ENCODE data around the gene C1R. TPM values are rescaled to one million over a fixed set of nuclear protein-coding genes. Genes with fewer than 3 reads are reported as not detected.

The C1R gene
- total RNA-seq, 4 donors from 2014 or later = 47.5 to 97.8 (median 74.9) TPM

DNA sequence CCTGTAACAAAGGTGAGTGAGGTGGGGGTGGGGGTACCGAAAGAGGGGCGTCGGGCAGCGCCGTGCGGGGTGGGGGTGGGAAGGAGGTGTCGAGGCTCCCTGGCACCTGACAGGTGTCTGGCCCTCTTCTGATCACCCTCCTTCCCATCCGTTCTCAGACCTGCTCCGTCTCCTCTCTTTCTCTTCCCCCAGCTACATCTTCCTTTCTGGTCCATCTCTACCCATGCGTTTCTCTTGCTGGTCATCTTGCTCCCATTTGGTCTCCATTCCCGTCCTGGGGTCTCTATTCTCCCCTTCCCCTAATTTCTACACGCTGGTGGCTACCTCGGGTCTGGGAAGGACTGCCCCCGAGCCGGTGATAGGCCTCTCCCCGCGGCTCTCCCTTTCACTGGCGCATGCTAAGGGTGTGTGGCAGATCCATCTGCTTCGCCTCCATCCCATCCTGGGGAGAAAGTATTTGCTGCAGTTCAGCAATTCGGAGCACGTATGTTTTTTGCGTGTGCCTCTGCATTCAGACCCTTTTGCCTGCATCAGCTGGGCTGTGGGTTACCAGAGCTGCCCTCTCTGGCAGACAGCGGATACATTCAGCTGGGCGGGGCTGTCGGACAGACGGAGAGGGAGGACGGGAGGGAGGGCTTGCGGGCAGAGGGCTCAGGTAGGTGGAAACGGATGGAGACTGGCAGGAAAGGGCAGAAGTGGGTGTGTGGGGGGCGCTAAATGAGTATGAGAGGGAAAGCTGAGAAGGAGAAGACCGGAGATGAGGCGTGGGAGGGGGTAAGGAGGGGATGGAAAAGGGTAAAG is 38.7 kb upstream of the C1R start:
- H3K27ac ChIP-seq = peak overlapping the region in 3 of 4 donors; percentile 55 to 65 (median 61)
- intact Hi-C loops (cut with DNase I; ENCODE audit: low total_unique reads) = no loop called here
- H3K36me3 ChIP-seq = no peaks in the 10 kb centered on the region
- in situ Hi-C loops (cut with MboI; ENCODE audit: low sequenced_read_pairs in 4 of 4) = no loop called here
- H3K4me1 ChIP-seq = peaks cover 17 to 18% of the 10 kb centered on the region in 2 donors
- no peaks in the 10 kb centered on the region for H3K9me3 ChIP-seq
- TF ChIP-seq POLR2A (IDR thresholded peaks at IDR 0.05) = no peak
- TF ChIP-seq, protein P1, sequence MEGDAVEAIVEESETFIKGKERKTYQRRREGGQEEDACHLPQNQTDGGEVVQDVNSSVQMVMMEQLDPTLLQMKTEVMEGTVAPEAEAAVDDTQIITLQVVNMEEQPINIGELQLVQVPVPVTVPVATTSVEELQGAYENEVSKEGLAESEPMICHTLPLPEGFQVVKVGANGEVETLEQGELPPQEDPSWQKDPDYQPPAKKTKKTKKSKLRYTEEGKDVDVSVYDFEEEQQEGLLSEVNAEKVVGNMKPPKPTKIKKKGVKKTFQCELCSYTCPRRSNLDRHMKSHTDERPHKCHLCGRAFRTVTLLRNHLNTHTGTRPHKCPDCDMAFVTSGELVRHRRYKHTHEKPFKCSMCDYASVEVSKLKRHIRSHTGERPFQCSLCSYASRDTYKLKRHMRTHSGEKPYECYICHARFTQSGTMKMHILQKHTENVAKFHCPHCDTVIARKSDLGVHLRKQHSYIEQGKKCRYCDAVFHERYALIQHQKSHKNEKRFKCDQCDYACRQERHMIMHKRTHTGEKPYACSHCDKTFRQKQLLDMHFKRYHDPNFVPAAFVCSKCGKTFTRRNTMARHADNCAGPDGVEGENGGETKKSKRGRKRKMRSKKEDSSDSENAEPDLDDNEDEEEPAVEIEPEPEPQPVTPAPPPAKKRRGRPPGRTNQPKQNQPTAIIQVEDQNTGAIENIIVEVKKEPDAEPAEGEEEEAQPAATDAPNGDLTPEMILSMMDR (IDR thresholded peaks at IDR 0.05 in 4 of 5, conservative IDR thresholded peaks at IDR 0.05 in 1 of 5) = no peak
- DNase-seq (no peak), ATAC-seq (peak in 1 of 2 donors; percentile 31)
- peaks cover 16 to 31% (median 28%) of the 10 kb centered on the region in 3 donors for H3K27me3 ChIP-seq
- H3K4me3 ChIP-seq = peak overlapping the region; percentile 56 to 78 (median 62)

DNA sequence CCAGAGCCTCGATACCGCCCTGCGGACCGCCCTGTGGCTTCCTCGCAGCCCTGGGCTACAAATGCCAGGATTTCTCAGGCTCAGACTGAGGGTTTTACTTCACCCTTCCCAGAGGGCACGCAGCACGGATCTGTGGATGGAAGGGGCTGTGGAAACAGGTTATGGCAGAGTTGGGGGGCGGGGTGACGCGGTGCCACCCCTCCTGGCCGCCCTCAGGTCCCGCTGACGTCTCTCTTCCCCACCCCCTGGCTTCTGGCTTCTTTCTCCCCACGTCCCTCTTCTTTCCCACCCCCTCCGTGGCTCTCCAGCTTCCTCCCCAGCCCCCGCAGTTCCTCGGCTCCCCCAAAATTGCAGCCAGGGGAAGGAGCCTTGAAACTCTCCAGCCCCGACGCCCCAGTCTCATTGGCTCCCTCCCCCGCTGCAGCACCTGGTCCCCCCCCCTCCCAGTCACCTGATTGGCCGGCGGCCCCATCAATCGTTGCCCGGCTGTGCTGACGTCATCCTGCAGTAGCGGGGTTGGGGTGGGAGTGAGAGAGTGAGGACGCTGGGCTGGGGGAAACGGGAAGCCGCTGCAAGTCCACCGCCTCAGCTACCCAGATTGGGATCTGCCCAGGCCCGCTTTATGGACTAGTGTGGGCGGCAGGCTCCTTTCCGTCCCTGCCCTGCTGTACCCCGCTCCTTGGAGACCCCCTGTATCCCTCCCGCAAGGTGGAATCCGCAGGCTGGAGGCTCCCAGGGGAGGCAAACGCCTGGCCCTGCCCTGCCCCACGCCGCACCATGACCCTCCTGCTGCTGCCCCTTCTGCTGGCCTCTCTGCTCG is 37.8 kb upstream of the C1R start, which contains the start of gene CLSTN3:
TSS of gene CLSTN3 (plus strand) at position 500 of the 820 bp plus-strand sequence. CDS start at position 778, 278 bp downstream.
- peaks cover 17 to 18% of the 10 kb centered on the region in 2 donors for H3K4me1 ChIP-seq
- ATAC-seq = peak; percentile 50 to 51
- no peaks in the 10 kb centered on the region for H3K36me3 ChIP-seq
- H3K27me3 ChIP-seq = peaks cover 16 to 31% (median 28%) of the 10 kb centered on the region in 3 donors
- H3K9me3 ChIP-seq = no peaks in the 10 kb centered on the region
- H3K27ac ChIP-seq = peak within 1 kb of the TSS in 3 of 4 donors; percentile 55 to 65 (median 61)
- intact Hi-C loops (cut with DNase I; ENCODE audit: low total_unique reads) (no loop called here), in situ Hi-C loops (cut with MboI; ENCODE audit: low sequenced_read_pairs in 4 of 4) (no loop called here)
- peak; percentile 43 to 58 for DNase-seq
- H3K4me3 ChIP-seq = peak within 1 kb of the TSS; percentile 56 to 78 (median 62)
- TF ChIP-seq POLR2A (IDR thresholded peaks at IDR 0.05) = peak in 1 of 2 donors; percentile 21
- TF ChIP-seq, protein P1 (IDR thresholded peaks at IDR 0.05 in 4 of 5, conservative IDR thresholded peaks at IDR 0.05 in 1 of 5) = no peak

- TF ChIP-seq POLR2A (IDR thresholded peaks at IDR 0.05) = no peak
- TF ChIP-seq, protein P1 (IDR thresholded peaks at IDR 0.05 in 4 of 5, conservative IDR thresholded peaks at IDR 0.05 in 1 of 5) = no peak
- DNase-seq (no peak), ATAC-seq (no peak)
- intact Hi-C loops (cut with DNase I; ENCODE audit: low total_unique reads) = no loop called here
- H3K27ac ChIP-seq = peak overlapping the region in 3 of 4 donors; percentile 55 to 65 (median 61)
- H3K36me3 ChIP-seq = no peaks in the 10 kb centered on the region
- no peaks in the 10 kb centered on the region for H3K9me3 ChIP-seq
- H3K4me1 ChIP-seq = peaks cover 17 to 18% of the 10 kb centered on the region in 2 donors
- in situ Hi-C loops (cut with MboI; ENCODE audit: low sequenced_read_pairs in 4 of 4) = no loop called here
- H3K4me3 ChIP-seq = peak overlapping the region; percentile 56 to 78 (median 62)
- H3K27me3 ChIP-seq = peaks cover 16 to 31% (median 28%) of the 10 kb centered on the region in 3 donors
These were observed 37.1 kb upstream of the C1R start for GRCh38 chr12:7129287-7129871.

GRCh38 chr12:7128681-7129286 is 36.5 kb upstream of the C1R start, which contains the start of gene RBP5:
Gene RBP5, minus strand, starts transcription at chr12:7128889. Its CDS starts 114 bp downstream, at chr12:7128775.
- no peaks in the 10 kb centered on the region for H3K9me3 ChIP-seq
- DNase-seq (no peak), ATAC-seq (no peak)
- in situ Hi-C loops (cut with MboI; ENCODE audit: low sequenced_read_pairs in 4 of 4) = no loop called here
- H3K27me3 ChIP-seq = peaks cover 16 to 31% (median 28%) of the 10 kb centered on the region in 3 donors
- peak within 1 kb of the TSS in 3 of 4 donors; percentile 55 to 65 (median 61) for H3K27ac ChIP-seq
- no peaks in the 10 kb centered on the region for H3K36me3 ChIP-seq
- H3K4me1 ChIP-seq = peaks cover 17 to 18% of the 10 kb centered on the region in 2 donors
- intact Hi-C loops (cut with DNase I; ENCODE audit: low total_unique reads) = no loop called here
- peak within 1 kb of the TSS; percentile 56 to 78 (median 62) for H3K4me3 ChIP-seq
- TF ChIP-seq, protein P1 (IDR thresholded peaks at IDR 0.05 in 4 of 5, conservative IDR thresholded peaks at IDR 0.05 in 1 of 5) = no peak
- TF ChIP-seq POLR2A (IDR thresholded peaks at IDR 0.05) = no peak

Measured in gastrocnemius medialis (tissue), 4 donors.